Measurements from ENCODE around the gene CTTN. TPM values are rescaled to one million over a fixed set of nuclear protein-coding genes. Genes with fewer than 3 reads are reported as not detected.

The CTTN gene
- total and polyA plus RNA-seq, 9 of the 15 experiments (the other 6 are each of a cell fraction or from before 2014, with no cell fraction given) = 9.9 to 158 (median 99.7) TPM

DNA sequence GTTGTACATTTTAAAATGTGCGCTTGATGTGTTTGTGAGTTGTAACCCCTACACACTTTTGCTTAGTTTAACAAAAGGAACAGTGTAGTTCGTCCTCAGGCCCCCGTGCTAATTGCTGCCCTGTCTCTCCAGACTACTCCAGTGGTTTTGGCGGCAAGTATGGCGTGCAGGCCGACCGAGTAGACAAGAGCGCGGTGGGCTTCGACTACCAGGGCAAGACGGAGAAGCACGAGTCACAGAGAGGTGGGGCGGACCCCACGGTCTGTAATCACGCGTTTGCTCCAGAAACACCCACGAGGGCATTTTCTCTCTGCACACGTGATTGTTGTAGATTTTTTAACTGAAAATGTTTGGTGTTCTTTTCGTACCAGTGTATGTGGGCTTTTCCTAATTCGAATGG is 18.6 kb downstream of the CTTN start:
- no TSS peak for BruUV-seq (replicated peaks)
- H3K36me3 ChIP-seq (ENCODE audit: control insufficient read depth, insufficient read depth, low read length) = peaks cover 83% of the 10 kb centered on the region
- POLR2A ChIA-PET = no interaction called here
- intact Hi-C loops (cut with micrococcal nuclease) = no loop called here
- peaks cover 3% of the 10 kb centered on the region for H3K9me1 ChIP-seq (ENCODE audit: control insufficient read depth, insufficient read depth, low read length)
- in situ Hi-C loops (cut with MboI) = no loop called here
- H3K4me2 ChIP-seq (ENCODE audit: insufficient read depth, low read length) = no peak overlapping the region
- H3K9ac ChIP-seq (ENCODE audit: insufficient read depth in 1 of 2, low read depth in 2 of 2, low read length in 2 of 2) = no peak overlapping the region
- no peak for ATAC-seq
- no peak overlapping the region for H2AFZ ChIP-seq (ENCODE audit: low read depth, low read length)
- FAIRE-seq = no peak
- no peak overlapping the region for H3K27ac ChIP-seq (ENCODE audit: extremely low read depth, low read depth, low read length)
- no peaks in the 10 kb centered on the region for H3K27me3 ChIP-seq (ENCODE audit: control insufficient read depth in 2 of 2, insufficient read depth in 2 of 2, low read length in 2 of 2)
- peaks cover 14% of the 10 kb centered on the region for H3K79me2 ChIP-seq (ENCODE audit: control insufficient read depth, insufficient read depth, low read length)
- TF ChIP-seq BDP1 (IDR thresholded peaks at IDR 0.05; ENCODE audit: insufficient read depth, insufficient read length) (no peak), PTTG1 (tag; IDR thresholded peaks at IDR 0.05; ENCODE audit: low read depth) (no peak), ZNF133 (CRISPR knock-in tag; IDR thresholded peaks at IDR 0.05) (no peak), SLC30A9 (CRISPR knock-in tag; IDR thresholded peaks at IDR 0.05) (no peak), PHB2 (IDR thresholded peaks at IDR 0.05; ENCODE audit: low read depth) (no peak), ZFP30 (CRISPR knock-in tag; IDR thresholded peaks at IDR 0.05; ENCODE audit: borderline replicate concordance) (no peak), TCF7 (IDR thresholded peaks at IDR 0.05; ENCODE audit: borderline replicate concordance) (no peak)
- TF ChIP-seq, protein P1, sequence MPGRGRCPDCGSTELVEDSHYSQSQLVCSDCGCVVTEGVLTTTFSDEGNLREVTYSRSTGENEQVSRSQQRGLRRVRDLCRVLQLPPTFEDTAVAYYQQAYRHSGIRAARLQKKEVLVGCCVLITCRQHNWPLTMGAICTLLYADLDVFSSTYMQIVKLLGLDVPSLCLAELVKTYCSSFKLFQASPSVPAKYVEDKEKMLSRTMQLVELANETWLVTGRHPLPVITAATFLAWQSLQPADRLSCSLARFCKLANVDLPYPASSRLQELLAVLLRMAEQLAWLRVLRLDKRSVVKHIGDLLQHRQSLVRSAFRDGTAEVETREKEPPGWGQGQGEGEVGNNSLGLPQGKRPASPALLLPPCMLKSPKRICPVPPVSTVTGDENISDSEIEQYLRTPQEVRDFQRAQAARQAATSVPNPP (IDR thresholded peaks at IDR 0.05; ENCODE audit: borderline replicate concordance, insufficient read depth, insufficient read length) = no peak
- TF ChIP-seq, protein P2, sequence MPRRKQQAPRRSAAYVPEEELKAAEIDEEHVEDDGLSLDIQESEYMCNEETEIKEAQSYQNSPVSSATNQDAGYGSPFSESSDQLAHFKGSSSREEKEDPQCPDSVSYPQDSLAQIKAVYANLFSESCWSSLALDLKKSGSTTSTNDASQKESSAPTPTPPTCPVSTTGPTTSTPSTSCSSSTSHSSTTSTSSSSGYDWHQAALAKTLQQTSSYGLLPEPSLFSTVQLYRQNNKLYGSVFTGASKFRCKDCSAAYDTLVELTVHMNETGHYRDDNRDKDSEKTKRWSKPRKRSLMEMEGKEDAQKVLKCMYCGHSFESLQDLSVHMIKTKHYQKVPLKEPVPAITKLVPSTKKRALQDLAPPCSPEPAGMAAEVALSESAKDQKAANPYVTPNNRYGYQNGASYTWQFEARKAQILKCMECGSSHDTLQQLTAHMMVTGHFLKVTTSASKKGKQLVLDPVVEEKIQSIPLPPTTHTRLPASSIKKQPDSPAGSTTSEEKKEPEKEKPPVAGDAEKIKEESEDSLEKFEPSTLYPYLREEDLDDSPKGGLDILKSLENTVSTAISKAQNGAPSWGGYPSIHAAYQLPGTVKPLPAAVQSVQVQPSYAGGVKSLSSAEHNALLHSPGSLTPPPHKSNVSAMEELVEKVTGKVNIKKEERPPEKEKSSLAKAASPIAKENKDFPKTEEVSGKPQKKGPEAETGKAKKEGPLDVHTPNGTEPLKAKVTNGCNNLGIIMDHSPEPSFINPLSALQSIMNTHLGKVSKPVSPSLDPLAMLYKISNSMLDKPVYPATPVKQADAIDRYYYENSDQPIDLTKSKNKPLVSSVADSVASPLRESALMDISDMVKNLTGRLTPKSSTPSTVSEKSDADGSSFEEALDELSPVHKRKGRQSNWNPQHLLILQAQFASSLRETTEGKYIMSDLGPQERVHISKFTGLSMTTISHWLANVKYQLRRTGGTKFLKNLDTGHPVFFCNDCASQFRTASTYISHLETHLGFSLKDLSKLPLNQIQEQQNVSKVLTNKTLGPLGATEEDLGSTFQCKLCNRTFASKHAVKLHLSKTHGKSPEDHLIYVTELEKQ (CRISPR knock-in tag; IDR thresholded peaks at IDR 0.05) = no peak
- TF ChIP-seq, protein P3, sequence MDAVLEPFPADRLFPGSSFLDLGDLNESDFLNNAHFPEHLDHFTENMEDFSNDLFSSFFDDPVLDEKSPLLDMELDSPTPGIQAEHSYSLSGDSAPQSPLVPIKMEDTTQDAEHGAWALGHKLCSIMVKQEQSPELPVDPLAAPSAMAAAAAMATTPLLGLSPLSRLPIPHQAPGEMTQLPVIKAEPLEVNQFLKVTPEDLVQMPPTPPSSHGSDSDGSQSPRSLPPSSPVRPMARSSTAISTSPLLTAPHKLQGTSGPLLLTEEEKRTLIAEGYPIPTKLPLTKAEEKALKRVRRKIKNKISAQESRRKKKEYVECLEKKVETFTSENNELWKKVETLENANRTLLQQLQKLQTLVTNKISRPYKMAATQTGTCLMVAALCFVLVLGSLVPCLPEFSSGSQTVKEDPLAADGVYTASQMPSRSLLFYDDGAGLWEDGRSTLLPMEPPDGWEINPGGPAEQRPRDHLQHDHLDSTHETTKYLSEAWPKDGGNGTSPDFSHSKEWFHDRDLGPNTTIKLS (IDR thresholded peaks at IDR 0.05; ENCODE audit: borderline replicate concordance, low read depth) = no peak
- WGBS (ENCODE audit: insufficient coverage, low coverage, missing lambda C conversion rate) = 95% methylated on average over 20 of the region's 20 CpGs
- H3K9me3 ChIP-seq (replicated peaks; ENCODE audit: control insufficient read depth, insufficient read depth, low read depth, low read length) = no peaks in the 10 kb centered on the region
- H3K4me3 ChIP-seq = no peak overlapping the region
- peaks cover 10 to 23% of the 10 kb centered on the region in 2 experiments; a peak in 4 of 5 replicates for H3K4me1 ChIP-seq (replicated peaks in 1 of 2; ENCODE audit: control insufficient read depth in 2 of 2, insufficient read depth in 2 of 2, low read length in 2 of 2)
- CTCF ChIA-PET (ENCODE audit: low intra/inter-chr PET ratio) = no interaction called here
- H4K20me1 ChIP-seq (replicated peaks; ENCODE audit: control insufficient read depth, insufficient read depth, low read length) = peaks cover 13% of the 10 kb centered on the region; the same call in 1 of the 2 replicates
- no peak for DNase-seq (ENCODE audit: extremely low read depth in 1 of 4, low spot score in 3 of 4)

All from K562 (cell line).